Forelimb muscle (tissue), 1 donor: ENCODE measurements around the gene NMUR1. TPM values are rescaled to one million over a fixed set of nuclear protein-coding genes. Genes with fewer than 3 reads are reported as not detected.
"Not testable (repeated sequence)": the region's sequence is repeated elsewhere in the genome, so short reads cannot be mapped to it uniquely, and the experiment has no call there.

Experiments used
- DNase-seq: peaks from one replicate; pipeline ENCODE4 v3.0.0-alpha.2; 2013; ENCODE audit warnings: low read depth
- polyA plus RNA-seq: library from polyadenylated mRNA; unstranded; fragments of 120-200 nt; gene quantifications from one replicate; pipeline ENCODE4 v1.2.1, GENCODE V29; 2013; ENCODE audit not compliant: insufficient read length

Gene NMUR1, protein sequence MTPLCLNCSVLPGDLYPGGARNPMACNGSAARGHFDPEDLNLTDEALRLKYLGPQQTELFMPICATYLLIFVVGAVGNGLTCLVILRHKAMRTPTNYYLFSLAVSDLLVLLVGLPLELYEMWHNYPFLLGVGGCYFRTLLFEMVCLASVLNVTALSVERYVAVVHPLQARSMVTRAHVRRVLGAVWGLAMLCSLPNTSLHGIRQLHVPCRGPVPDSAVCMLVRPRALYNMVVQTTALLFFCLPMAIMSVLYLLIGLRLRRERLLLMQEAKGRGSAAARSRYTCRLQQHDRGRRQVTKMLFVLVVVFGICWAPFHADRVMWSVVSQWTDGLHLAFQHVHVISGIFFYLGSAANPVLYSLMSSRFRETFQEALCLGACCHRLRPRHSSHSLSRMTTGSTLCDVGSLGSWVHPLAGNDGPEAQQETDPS
- 0.38 TPM for polyA plus RNA-seq

DNA sequence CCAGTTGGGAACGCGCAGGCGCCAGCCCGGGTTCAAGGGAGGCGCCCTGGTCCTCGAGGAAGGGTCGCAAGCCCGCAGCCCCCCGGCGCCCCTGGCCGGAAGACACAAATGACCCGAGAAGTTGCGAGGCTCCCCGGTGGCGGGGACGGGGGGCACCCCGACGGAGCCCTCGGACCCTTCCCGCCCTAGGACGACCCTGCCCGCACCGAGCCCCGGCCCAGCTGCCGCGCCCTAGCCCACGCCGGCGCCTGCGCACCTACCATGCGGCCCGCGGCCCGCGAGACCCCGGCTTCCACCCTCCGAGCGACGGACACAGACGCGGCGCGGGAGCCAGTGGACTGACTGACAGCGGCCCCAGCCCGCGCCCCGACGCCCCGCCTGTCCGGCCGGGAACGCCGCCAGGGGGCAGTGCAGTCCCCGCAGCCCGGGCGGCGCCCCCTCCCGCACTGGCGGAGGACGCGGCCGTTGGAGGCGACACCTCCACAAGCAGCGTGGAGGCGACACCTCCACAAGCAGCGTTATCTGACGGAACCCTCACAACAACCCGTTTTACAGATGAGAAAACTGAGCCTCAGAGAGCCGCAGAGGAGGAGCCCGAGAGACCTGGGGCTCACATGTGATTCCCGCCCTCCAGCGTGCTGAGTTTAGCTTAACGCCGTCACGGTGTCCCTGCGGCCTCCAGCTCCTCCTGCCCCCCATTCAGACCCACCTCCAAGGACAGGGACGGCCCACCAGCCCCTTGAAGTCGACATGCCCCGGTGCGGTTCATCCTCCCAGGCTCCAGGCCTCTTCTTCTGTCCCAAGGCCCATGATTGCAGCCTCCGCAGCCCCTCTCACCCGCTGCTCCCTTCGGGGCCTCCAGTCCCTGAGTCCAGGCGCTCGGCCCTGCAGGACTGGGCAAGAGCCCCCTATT lies at the start of gene NMUR1:
Gene NMUR1, minus strand, starts transcription at position 347 of the 913 bp plus-strand sequence. Its CDS starts 84 bp downstream, at position 263.
- no peak for DNase-seq

DNA sequence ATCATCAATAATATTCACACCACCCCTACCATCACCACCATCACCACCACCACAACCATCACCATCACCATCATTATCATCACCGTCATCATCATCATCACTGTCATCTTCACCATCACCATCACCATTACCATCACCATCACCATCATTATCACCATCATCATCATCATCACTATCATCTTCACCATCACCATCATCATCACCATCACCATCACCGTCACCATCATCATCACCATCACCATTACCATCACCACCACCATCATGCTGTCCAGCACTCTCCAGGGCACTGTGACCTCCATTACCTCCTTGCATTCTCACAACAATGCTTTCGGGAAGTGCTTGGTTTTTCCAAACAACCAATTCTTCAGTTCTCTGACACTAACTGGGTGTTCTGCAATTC lies 49.3 kb upstream of the NMUR1 start:
- no peak for DNase-seq

DNA sequence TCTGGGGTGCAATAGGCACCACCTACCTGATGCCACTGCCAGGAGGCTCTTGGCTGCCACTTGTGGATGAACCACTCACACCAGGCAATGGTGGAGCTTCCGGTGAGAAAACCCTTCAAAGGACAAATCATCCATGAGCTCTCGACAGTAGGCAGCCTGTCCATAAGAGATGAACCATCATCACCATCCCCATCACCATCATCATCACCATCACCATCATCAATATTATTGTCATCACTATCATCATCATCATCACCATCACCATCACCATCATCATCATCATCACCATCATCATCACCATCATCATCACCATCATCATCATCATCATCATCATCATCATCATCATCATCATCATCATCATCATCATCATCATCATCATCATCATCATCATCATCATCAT lies 48.4 kb upstream of the NMUR1 start:
- not testable (repeated sequence) for DNase-seq

DNA sequence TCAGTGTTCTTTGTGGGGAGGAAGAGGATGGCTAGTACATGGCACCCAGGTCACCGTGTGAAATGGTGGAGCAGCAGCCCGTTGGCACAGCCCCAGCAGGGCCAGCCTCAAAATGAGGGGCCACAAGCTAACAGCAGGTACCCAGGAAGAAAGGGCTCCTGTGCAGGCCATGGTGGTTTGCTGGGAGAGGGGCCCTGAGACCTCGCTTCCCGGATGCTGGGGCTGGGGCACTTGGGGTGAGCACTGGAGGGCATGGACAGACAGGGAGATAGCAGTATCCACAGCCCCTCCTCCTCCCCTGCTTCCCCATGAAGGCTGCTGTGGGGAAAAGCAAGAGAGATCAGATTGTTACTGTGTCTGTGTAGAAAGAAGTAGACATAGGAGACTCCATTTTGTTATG lies 46.2 kb upstream of the NMUR1 start:
- DNase-seq = no peak

DNA sequence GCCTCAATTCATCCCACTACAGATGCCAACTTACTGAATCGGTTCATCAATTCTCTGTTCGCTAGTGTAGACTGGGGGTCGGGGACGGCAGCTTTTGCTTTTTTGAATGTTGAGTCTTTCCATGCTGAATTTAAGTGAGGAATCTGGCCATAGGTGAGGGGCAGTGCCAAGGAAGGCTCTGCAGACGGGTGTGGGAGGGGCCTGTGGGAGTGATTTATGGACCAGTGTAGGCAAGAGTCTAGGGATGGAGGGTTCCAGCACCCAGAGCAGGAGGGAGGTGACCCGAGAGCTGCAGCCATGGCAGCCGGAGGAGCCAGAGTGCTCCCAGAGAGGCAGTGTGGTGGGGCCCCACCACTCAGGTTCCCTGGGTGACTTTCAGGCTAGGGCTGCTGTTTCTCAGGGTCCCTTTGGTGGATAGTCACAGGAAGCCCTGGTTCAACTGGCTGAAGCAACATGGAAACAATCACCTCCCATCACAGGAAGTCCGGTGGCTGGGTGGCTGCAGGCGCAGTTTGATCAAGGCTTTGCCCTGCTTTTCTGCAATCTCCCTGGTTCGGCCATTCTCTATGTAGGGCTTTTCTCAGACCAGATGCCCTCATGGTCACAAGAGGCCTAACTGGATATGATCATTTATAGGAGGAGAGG lies 45.5 kb upstream of the NMUR1 start:
- DNase-seq = no peak

DNA sequence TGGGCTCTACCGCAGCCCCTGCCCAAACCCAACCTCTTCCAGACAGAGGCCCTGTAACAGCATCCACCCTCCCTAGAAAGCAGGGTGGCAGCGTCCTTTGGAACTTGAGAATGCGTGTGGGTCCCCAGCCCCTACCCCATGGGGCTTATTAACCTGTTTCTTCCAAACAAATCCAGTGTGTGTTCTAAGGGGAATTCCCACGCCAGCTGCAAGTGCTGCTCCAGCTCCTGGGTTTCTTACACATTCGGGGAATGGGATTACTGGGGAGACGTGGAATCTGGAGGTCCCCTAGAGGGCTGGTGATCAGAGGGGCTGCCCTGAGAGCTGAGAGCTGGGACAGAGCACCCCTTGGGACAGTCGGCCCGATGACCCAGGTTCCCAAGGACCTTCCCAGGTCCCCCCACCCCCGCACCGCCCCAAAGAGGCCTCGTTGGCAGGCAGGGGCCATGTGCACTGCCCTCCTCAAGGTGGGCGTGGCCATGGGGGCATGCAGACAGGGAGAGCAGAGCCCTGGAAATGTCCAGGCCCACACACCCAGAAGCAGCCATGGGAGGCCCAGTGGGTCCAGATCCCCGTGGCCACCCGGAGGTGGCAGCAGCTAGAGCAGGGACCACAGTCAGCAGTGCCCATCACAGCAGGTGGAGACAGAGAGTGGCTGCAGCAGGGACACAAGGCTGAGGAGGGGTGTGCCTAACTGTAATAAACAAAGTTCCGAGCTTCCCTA lies 43.6 kb upstream of the NMUR1 start:
- DNase-seq = no peak

DNA sequence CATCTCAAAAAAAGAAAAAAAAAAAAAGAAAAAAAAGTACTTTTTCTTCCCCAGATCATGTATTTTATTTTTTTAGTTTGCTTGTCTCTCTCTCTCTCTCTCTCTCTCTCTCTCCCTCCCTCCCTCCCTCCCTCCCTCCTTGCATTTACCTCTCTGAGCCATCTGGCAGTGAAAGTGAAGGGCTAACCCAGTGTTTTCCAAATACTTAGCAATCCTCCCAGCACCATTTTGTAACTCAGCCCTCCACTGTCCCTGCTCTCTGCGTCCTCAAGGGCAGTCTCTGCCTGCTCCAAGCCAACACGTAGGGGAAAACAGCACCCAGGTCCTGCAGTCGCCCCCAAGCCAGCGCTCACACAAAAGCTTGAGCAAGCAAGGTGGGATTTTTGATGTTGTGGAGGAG lies 42.9 kb upstream of the NMUR1 start:
- DNase-seq = no peak

DNA sequence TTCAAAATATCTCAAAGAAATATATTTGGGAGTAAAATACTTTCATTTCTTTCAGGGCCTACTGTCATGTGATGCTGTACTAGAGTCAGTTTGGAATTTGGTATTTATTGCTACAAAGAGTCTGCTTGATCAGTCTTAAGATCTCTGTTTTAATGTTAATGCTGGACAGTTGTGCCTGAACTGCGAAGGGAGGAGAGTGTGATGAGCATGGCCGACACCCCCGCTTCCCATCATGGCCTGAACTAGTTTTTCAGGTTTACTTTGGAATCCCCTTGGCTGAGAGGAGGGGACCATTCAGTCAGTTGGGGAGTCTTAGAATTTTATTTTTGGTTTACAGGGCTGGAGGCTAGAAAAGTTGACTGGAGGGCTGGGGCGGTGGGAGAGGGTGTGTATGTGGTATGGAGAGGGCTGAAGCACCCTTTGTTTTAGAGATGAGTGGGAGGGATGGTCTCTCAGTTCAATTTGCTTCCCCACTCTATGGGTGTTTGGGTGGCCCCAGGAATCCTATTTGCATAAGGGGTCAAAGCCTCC lies 41.5 kb upstream of the NMUR1 start:
- DNase-seq = no peak

DNA sequence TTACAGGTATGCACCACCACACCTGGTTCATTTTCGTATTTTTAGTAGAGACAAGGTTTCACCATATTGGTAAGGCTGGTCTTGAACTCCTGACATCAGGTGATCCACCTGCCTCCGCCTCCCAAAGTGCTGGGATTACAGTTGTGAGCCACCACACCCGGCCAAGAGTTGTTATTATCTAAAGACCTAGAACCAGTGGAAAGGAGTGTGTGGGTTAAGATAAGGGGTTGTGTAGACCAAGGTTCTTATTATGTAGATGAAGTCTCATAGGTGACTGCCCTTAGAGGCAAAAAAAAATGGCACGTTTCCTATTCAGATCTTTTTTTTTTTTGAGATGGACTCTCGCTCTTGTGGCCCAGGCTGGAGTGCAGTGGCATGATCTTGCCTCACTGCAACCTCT lies 40.7 kb upstream of the NMUR1 start:
- DNase-seq = not testable (repeated sequence)

DNA sequence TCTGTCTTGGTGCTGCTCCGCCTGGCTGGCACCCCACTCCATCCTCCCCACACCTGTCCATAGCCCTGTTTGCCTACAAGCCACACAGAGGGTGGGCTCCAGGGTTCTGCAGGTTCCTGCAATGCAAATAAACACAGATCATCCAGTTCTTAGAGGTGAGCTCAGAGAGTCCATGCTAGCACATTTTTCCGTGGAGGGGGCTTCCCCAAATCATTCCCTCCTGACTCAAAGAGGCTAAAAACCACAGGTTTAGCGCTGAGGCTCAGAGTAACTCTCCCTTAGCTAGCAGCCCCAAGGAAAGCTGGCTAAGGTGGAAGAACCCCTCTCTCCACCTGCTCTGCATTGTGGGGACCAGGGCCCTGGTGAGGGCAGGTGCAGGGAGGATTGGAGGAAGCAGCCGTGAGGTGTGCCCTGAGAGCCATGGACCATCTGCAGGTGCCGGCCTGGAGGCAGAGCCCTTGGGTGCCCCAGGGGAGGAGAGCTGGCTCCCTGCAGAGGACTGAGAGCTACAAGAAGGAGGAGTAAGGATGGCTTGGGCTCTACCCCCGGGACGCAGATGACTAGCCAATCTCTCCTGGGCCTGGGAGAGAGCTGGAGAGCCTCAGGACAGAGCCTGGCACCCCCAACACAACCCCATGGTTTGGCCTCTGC lies 38.7 kb upstream of the NMUR1 start:
- no peak for DNase-seq

DNA sequence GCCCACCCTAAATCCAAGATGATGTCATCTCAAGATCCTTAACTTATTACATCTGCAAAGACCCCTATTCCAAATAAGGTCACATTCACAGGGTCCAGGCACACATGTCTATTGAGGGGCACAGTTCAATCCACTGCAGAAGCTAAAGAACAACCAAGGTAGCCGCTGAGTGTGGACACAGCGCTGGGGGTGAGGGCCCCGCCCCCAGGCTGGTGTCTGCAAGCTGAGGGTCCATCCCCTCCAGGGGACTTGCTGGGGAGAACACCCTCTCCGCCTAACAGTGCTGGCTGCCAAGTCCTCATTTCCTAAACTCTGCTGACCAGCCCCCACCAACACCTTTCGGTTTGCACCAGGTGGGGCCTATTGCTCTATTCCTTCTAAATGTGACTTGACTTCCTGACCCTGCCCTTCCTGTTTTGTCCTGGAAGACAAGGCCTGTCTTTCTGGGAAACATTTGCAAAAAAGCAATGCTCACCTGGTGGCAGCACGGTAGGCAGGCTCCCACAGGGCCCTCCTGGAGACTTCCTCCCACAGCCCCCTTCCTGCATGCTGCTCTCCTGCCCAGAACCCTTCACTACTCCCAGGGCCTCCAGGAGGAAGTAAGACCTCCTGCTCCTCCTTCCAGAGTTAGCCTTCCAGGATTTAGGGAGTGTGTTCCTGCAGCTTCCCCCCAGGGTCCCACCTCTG lies 38.0 kb upstream of the NMUR1 start:
- DNase-seq = no peak

DNA sequence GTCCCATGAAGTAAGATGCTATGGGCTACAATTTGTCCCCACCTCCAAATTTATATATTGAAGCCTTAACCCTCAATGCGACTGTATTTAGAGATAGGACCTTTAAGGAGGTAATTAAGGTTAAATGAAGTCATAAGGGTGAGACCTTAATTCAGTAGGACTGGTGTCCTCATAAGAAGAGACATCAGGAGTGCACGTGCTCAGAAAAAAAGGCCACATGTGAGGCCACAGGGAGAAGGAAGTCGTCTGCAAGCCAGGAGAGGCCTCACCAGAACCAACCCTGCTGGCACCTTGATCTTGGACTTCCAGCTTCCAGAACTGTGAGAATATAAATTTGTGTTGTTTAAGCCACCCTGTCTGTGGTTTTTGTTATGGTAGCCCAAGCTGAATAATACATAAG lies 36.9 kb upstream of the NMUR1 start:
- DNase-seq = no peak

DNA sequence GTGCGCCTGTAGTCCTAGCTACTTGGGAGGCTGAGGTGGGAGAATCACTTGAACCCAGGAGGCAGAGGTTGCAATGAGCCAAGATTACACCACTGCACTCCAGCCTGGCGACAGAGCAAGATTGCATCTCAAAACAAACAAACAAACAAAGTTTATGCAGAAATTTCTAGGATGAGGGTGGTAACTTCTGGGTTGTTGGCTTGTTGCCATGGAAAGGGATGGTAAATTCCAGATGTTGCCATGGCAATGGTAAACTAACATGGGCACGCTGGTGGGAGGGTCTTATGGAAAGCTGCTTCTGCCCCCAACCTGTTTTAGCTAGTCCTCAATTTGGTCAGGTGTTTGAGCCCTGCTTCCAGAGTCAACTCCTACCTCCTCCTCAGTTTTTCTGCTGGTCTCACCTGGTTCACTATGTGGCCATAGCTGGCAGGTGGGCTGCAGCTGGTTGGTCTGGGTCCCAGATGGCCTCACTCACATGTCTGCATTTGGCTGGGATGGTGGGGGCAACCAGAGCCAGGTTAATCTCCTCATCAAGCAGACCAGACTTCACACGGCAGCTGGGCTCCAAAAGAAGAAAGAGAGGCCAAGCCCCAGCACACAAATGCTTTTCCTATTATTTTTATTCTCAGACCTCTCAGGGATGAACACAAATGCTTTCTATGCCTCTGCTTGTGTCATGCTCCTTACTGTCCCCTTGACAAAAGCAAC lies 35.8 kb upstream of the NMUR1 start:
- no peak for DNase-seq

DNA sequence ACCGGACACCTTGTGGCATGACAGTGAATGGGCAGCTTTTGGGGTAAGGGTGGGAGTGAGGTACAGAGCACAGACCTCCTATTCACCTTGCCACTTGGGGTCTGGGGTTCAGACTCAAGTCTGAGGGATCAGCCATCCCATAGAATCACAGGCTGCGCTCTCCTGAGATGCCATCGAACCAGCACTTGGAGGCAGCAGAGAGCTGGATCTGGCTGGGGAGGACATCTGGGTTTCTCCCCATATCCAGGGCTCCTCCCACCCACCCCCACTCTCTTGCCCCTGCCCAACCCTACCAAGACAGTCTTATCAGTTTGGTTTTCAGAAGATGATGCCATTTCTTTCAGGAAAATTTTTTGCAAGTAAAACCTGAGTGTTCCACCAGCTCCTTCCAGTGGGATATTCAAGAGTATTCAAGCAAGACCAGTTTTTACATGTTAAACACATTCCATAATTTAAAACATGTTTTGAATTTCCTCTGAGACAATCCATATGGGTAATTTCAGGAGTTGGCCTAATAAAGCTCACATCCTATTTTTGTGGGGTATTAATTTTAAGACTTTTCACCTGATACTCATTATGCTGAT lies 33.2 kb upstream of the NMUR1 start:
- DNase-seq = no peak

DNA sequence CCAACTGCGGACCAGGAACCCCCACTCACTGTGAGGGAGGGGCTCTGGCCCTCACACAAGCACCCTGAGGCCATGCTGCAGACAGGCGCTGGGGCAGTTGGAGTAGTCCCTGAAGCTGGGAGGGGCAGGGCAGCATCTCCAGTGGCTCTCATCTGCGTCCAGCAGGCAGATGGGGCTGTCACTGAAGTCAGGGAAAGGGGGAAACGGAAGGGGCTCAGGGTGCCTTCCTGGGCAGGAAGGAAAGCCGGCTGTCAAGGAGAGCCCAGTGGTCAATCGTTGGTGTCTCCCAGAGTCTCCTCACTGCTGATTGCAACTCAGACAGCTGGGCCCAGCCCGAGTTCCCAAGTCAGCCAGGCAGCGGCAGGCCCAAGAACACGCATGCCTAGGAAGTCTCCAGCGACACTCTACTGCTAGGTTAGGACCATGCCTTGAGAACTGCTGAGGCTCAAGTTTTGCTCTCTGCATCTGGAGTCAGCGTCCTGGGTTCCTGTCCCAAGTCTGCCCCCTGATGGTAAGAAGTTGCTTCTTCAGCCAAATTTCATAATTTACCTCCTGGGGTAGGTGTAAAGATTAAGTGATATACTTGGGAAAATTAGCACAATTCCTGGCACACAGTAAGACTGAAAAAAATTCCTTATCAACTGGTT lies 27.4 kb upstream of the NMUR1 start:
- DNase-seq = peak; percentile 73

DNA sequence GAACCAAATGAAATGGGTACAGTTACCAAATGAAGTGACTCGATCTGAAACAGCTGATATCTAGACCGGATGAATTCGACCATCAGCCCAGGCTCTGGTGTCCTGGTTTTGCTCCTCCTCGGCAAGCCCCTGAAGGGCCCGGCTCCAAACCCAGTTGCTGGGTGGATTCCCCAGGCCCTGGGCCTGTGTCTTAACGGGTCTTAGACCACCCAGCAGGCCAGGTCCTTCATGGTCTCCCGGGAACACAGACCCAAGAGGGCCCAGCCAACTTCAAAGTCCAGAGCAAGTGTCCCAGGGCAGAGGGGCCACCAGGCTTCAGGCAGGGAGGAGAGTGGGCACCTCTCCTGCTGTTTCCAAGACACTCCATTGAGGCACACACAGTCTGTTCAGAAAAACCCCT lies 26.7 kb upstream of the NMUR1 start:
- no peak for DNase-seq

DNA sequence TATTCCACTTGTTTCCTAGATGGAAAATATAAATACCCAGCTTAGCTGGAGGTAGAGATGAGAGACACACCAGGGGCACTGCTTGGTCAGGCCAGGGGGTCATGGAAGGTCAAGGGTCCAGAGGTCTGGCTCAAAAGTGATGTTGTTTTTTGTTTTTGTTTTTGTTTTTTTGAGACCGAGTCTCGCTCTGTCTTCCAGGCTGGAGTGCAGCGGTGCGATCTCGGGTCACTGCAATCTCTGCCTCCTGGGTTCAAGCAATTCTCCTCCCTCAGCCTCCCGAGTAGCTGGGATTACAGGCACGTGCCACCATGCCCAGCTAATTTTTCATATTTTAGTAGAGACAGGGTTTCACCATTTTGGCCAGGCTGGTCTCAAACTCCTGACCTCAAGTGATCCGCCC lies 26.3 kb upstream of the NMUR1 start:
- DNase-seq = not testable (repeated sequence)

DNA sequence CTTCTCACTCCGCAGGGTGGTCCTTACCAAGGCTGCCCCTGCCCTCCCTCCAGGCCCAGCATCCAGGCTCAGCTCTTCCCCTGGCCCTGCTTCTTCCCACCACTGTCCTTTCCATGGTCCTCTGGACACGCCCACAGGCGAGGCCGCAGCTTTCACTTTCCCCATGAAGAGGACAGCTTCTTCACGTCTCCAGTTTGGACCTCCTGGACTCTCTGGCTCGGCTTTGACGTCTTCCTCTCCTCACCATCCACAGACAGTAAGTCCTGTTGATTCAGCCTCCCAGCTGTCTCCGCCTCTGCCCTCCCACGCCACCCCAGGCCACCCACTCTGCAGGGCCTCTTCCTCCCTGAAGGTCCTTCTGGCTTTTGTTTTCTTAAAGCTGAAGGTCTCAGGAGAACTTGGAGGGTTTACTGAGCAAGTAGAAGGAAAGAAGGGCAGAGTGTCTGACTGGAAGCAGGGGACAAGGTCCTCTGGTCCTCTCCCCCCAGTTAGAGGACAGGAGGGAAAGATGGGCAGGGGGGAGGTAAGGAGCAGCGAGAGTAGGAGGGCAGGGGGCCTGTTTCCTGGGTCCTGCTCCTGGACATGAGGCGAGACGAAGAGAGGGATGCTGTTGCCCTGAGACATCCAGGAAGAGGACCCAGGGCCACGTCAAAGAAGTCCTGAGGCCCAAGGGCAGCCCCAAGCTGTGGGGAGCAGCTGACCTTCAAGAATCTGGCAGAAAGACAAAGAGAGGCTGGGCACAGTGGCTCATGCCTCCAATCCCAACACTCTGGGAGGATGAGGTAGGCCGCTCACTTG lies 24.7 kb upstream of the NMUR1 start:
- DNase-seq = no peak
